Hematopoietic multipotent progenitor cell treated with erythropoietin and hydrocortisone succinate and interleukin-3 and kit ligand, for 8 days (in vitro differentiated cells): Measurements from ENCODE around the gene NHSL1.

ENCODE experiments used
- DNase-seq: peaks from one replicate; pipeline ENCODE4 v3.0.0-alpha.2; 2015

The NHSL1 gene

DNA sequence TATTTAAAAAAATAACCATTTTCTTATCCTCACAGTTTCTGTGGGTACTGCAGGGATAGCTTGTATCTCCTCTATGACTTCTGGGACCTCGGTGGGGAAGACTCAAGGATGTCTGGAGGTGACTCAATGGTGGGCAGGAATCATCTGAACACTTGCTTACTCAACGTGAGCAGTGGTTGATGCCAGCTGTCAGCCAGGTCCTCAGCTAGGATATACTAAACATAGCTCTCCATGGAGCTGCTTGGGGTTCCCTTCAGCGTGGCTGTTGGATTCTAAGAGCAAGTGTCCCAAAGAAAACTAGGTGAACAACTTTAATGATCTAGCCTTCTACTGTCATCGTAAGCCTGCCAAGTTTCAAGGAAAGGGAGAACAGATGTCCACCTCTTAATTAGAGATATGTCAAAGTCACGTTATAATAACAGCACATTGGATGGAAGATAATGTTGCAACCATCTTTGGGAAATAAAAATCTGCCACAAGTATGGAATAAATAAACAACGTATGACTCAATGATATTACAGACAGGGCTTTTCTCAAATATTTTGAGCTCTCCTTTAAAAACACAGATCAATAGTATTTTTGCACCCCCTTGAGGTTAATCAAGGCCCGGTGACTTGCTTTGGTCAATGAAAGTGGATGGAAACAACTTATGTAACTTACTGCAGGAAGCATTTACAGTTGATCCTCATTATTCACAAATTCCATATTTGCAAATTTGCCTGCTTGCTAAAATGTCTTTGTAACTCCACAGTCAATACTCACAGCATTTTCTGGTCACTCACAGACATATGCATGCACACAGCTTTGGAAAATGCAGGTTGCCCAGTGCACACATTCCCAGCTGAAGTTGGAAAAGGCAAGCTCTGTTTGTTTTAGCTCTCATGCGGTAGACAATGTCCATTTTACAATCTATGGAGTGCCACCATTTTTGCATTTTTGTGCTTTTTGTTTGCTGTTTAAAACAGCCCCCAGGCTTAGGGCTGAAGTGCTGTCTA, 101.9 kb downstream of the NHSL1 start:
- DNase-seq = no peak

- DNase-seq = no peak
Measured at GRCh38 chr6:138396709-138397108, 102.6 kb downstream of the NHSL1 start.

- DNase-seq = no peak
Measured at GRCh38 chr6:138393871-138394783, 105.2 kb downstream of the NHSL1 start.

- DNase-seq = no peak
Measured at GRCh38 chr6:138389551-138389950, 109.7 kb downstream of the NHSL1 start.

GRCh38 chr6:138387577-138388368, 111.5 kb downstream of the NHSL1 start:
- no peak for DNase-seq

- no peak for DNase-seq
Measured at GRCh38 chr6:138386897-138387296, 112.4 kb downstream of the NHSL1 start.

- DNase-seq = no peak
Measured at GRCh38 chr6:138383776-138384175, 115.5 kb downstream of the NHSL1 start.

DNA sequence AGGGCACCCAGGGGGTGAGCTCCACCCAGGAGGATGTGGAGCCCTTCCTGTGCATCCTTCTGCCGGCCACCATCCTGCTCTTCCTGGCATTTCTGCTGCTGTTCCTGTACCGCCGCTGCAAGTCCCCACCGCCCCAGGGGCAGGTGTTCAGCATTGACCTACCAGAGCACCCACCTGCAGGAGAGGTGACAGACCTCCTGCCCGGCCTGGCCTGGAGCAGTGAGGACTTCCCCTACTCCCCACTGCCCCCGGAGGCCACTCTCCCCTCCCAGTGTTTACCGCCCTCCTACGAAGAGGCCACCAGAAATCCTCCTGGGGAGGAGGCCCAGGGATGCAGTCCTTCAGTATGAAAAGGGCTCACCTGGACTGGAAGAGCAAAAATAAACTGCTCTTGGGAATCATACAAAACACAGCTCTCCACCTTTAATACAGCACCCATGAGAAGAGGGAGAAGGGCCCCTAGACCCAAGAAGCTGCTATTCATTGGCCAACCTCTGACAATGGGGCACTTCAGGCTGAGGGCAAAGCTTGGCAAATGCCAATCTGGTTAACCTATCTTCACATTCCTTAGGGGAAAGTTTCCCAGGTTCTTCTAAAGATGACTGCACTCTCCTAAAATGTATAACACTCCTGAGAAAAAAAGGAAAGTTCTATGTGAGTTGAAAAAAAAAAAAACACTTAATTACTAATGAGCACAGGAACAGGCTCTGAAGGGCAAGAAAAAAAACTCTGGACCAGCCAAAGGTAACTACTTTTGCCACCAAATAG, 116.6 kb downstream of the NHSL1 start:
- DNase-seq = no peak

GRCh38 chr6:138378463-138378862, 120.8 kb downstream of the NHSL1 start:
- no peak for DNase-seq

DNA sequence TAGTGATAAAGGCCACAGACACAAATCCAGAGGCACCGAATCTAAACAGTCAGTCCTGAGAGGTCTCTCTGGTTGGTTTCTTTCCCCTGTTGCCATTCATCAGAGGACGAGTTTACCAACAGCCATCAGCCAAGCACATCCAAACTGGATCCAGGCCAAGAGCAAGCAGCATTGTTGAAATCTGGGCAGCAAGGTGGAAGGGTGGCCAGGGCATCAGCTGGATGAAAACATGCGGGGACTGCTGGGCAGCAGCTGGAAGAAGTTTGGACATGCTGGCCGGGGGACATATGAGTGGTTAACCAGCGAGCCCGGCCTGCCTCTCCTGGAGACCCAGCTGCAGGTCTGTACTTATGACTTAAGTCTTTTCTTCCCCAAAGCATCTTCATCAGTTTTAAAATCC, 121.5 kb downstream of the NHSL1 start, which contains the start of gene SMIM28:
TSS of gene SMIM28 (plus strand) at position 62 of the 400 bp plus-strand sequence. CDS start at position 230, 168 bp downstream.
- DNase-seq = no peak

- no peak for DNase-seq
Measured at GRCh38 chr6:138377042-138377441, 122.3 kb downstream of the NHSL1 start.

DNA sequence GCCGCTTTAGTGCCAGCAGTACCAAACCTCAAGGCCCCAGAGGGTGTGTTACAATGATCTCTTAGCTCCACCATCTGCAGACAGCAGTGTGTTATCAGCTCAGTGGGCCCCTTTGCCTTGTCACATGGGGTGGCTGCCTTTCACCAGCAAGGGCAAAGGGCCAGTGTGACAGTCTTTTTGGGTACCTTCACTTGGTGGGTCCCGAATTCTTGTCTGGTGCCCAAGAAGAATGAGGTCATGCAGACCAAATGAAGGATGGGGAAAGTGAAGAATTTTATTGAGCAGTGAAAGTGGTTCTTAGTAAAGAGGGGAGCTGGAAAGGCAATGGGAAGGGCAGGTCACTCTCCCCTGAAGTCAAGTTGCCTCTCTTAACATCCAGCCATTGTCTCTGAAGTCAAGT, 124.5 kb downstream of the NHSL1 start:
- DNase-seq = no peak

- no peak for DNase-seq
Measured at GRCh38 chr6:138374230-138374629, 125.1 kb downstream of the NHSL1 start.

GRCh38 chr6:138372711-138373463, 126.4 kb downstream of the NHSL1 start:
- no peak for DNase-seq
